Endothelial cell of umbilical vein (primary cell): ENCODE results near the gene CCNY. TPM values are rescaled to one million over a fixed set of nuclear protein-coding genes. Genes with fewer than 3 reads are reported as not detected.

ENCODE experiments used
- BruUV-seq: library from RNA; stranded (reverse); fragments of 400-500 nt; replicated peaks from 2 replicates; lab custom pipeline; 2021; lab: Mats Ljungman, UMichigan
- CTCF ChIA-PET: fragments of 300-600, 350-600 bp; sonication (Branson Sonifier 250); formaldehyde crosslinking; loops from one replicate; lab custom pipeline; 2021; ENCODE audit warnings: antibody characterized with exemption, inconsistent platforms; lab: Charles Lee
- POLR2A ChIA-PET: fragments of 300-600, 350-600 bp; sonication (Branson Sonifier 250); formaldehyde crosslinking; loops from one replicate; lab custom pipeline; 2021; ENCODE audit warnings: antibody characterized with exemption, inconsistent platforms; lab: Charles Lee
- DNase-seq: peaks from one replicate; pipeline ENCODE4 v3.0.0-alpha.2; 2011; ENCODE audit warnings: low read depth, low spot score
- FAIRE-seq: peaks from 2 replicates; lab custom pipeline; 2011; peaks lifted over from hg19 to GRCh38; lab: Jason Lieb, UNC
- H2AFZ ChIP-seq: 2 replicates; pipeline ENCODE4 v1.6.0; 2012; ENCODE audit warnings: low read depth, low read length, control low read depth, inconsistent platforms
- H3K27ac ChIP-seq: 2 replicates; pipeline ENCODE4 v1.5.1; 2011; ENCODE audit warnings: low read depth, mild to moderate bottlenecking, control low read depth, low read length, moderate library complexity; ENCODE audit not compliant: insufficient read depth
- H3K27me3 ChIP-seq, 2 experiments: 2 replicates each; pipeline versions ENCODE4 v1.6.0 to v1.6.1; 2011; ENCODE audit warnings: low read length in 2 of 2, mixed read lengths in 1 of 2; ENCODE audit not compliant: control insufficient read depth in 2 of 2, insufficient read depth in 2 of 2
- H3K36me3 ChIP-seq, 2 experiments: 2 replicates in 1 of 2; 3 replicates in 1 of 2; pipeline ENCODE4 v1.5.1; 2011; ENCODE audit warnings: low read length in 2 of 2, mild to moderate bottlenecking in 1 of 2, moderate library complexity in 1 of 2; ENCODE audit not compliant: control insufficient read depth in 2 of 2, insufficient read depth in 2 of 2; ENCODE audit errors: extremely low read depth in 1 of 2
- H3K4me1 ChIP-seq: 3 replicates; pipeline ENCODE4 v1.5.1; 2011; ENCODE audit warnings: mild to moderate bottlenecking, low read length; ENCODE audit not compliant: control insufficient read depth, insufficient read depth; ENCODE audit errors: extremely low read depth
- H3K4me2 ChIP-seq: 2 replicates; pipeline ENCODE4 v1.6.1; 2011; ENCODE audit warnings: low read length, control low read depth, mixed read lengths; ENCODE audit not compliant: insufficient read depth
- H3K4me3 ChIP-seq, 3 experiments: fragments of 200-600 bp in 1 of 3; sonication (generic), shearing (Covaris generic) in 1 of 3; replicated peaks in 1 of 3; 2 replicates each; pipeline ENCODE4 v1.5.1; 2011 to 2016; ENCODE audit warnings: control low read depth in 3 of 3, low read length in 3 of 3, mild to moderate bottlenecking in 2 of 3, inconsistent platforms in 1 of 3, low read depth in 1 of 3, moderate library complexity in 1 of 3; ENCODE audit not compliant: insufficient read depth in 1 of 3
- H3K79me2 ChIP-seq: 2 replicates; pipeline ENCODE4 v1.6.0; 2012; ENCODE audit warnings: low read length, inconsistent platforms; ENCODE audit not compliant: control insufficient read depth, insufficient read depth
- H3K9ac ChIP-seq: replicated peaks from 2 replicates; pipeline ENCODE3; 2011; ENCODE audit warnings: low read length, control low read depth; ENCODE audit not compliant: insufficient read depth; ENCODE audit errors: extremely low read depth
- H3K9me1 ChIP-seq: replicated peaks from 3 replicates; pipeline ENCODE4 v1.6.0; 2011; ENCODE audit warnings: mild to moderate bottlenecking, low read length; ENCODE audit not compliant: control insufficient read depth, insufficient read depth; ENCODE audit errors: extremely low read depth
- H3K9me3 ChIP-seq: replicated peaks from 2 replicates; pipeline ENCODE4 v1.5.1; 2012; ENCODE audit warnings: low read length, inconsistent platforms; ENCODE audit not compliant: control insufficient read depth, insufficient read depth
- H4K20me1 ChIP-seq: replicated peaks from 2 replicates; pipeline ENCODE3; 2011; ENCODE audit warnings: mild to moderate bottlenecking, low read length; ENCODE audit not compliant: control insufficient read depth, insufficient read depth; ENCODE audit errors: extremely low read depth
- CTCF ChIP-seq, 2 donors: IDR thresholded peaks; 1 replicate in 1 of 2; 2 replicates in 1 of 2; pipeline ENCODE4 v1.5.1; 2011; ENCODE audit warnings: low read length in 2 of 2, mild to moderate bottlenecking in 2 of 2, moderate library complexity in 2 of 2, control low read depth in 1 of 2, inconsistent platforms in 1 of 2, low read depth in 1 of 2; ENCODE audit not compliant: insufficient read depth in 1 of 2; ENCODE audit errors: extremely low read depth in 1 of 2
- EZH2 ChIP-seq: IDR thresholded peaks from 2 replicates; pipeline ENCODE4 v1.6.1; 2012; ENCODE audit warnings: borderline replicate concordance, low read depth, mild to moderate bottlenecking, moderate library complexity, low read length, inconsistent platforms; ENCODE audit not compliant: severe bottlenecking
- FOS ChIP-seq: IDR thresholded peaks from 2 replicates; pipeline ENCODE4 v1.6.1; 2011; ENCODE audit warnings: mild to moderate bottlenecking, low read length, moderate library complexity, borderline replicate concordance; ENCODE audit not compliant: insufficient read depth
- GATA2 ChIP-seq: IDR thresholded peaks from 2 replicates; pipeline ENCODE4 v1.7.0; 2011; ENCODE audit warnings: low read depth, mild to moderate bottlenecking, moderate library complexity, mixed read lengths, low read length; ENCODE audit not compliant: insufficient read length, insufficient read depth
- JUN ChIP-seq: IDR thresholded peaks from 2 replicates; pipeline ENCODE4 v1.6.1; 2011; ENCODE audit warnings: borderline replicate concordance, low read depth; ENCODE audit not compliant: insufficient read length, insufficient read depth
- MAX ChIP-seq: IDR thresholded peaks from 2 replicates; pipeline ENCODE4 v1.6.1; 2011; ENCODE audit not compliant: insufficient read depth, insufficient read length
- MYC ChIP-seq: IDR thresholded peaks from one replicate; pipeline ENCODE4 v1.6.1; 2011; ENCODE audit warnings: mild to moderate bottlenecking, low read depth, low read length
- POLR2A ChIP-seq: IDR thresholded peaks from 2 replicates; pipeline ENCODE4 v1.6.1; 2012; ENCODE audit warnings: low read depth, mild to moderate bottlenecking, control low read depth, low read length
- POLR2AphosphoS5 ChIP-seq: IDR thresholded peaks from 2 replicates; pipeline ENCODE4 v1.6.1; 2012; ENCODE audit warnings: low read depth, mild to moderate bottlenecking, control low read depth, low read length, moderate library complexity; ENCODE audit not compliant: insufficient read depth
- dilution Hi-C: fragments of 300-500 bp; cut with MboI; formaldehyde crosslinking; loops from one replicate; pipeline ENCODE4 v1.15.0; 2019; ENCODE audit warnings: low sequenced_read_pairs; ENCODE audit not compliant: extremely low pct_ligation_motif_present
- intact Hi-C: fragments of 100-400 bp; cut with micrococcal nuclease; formaldehyde crosslinking; loops from one replicate; pipeline ENCODE4 v1.10.0; 2022
- polyA plus RNA-seq, 4 experiments: library from polyadenylated mRNA; depleted of rRNA in 3 of 4; stranded (reverse) in 3 of 4; unstranded in 1 of 4; fragments of >200 nt; gene quantifications; 2 replicates each; pipeline versions ENCODE4 v1.2.1 to v1.2.3, GENCODE V29; 2011 to 2012; ENCODE audit warnings: missing spikeins in 1 of 4
- total RNA-seq: library from RNA; stranded (reverse); gene quantifications from 2 replicates; pipeline ENCODE4 v1.2.3, GENCODE V29; 2021

The CCNY gene
- total and polyA plus RNA-seq, 2 donors (not counting 3 experiments of a cell fraction or from before 2014, with no cell fraction given) = 61.5 to 107 TPM

GRCh38 chr10:35533565-35533964, 197.3 kb downstream of the CCNY start:
- H3K4me3 ChIP-seq = no peak overlapping the region
- H3K9me1 ChIP-seq = no peaks in the 10 kb centered on the region
- peaks cover 10% of the 10 kb centered on the region for H3K79me2 ChIP-seq
- dilution Hi-C loops = no loop called here
- no peak for DNase-seq
- TF ChIP-seq JUN (no peak), FOS (no peak), MAX (no peak), CTCF (IDR thresholded peaks at IDR 0.05; ENCODE audit: extremely low read depth in 1 of 2, insufficient read depth in 1 of 2, low read depth in 1 of 2, low read length in 2 of 2) (no peak), POLR2AphosphoS5 (no peak), POLR2A (no peak), GATA2 (no peak), EZH2 (no peak), MYC (no peak)
- no peaks in the 10 kb centered on the region for H3K4me1 ChIP-seq
- no peaks in the 10 kb centered on the region for H3K27me3 ChIP-seq
- POLR2A ChIA-PET = interaction anchor here (0.7 kb wide), 1 partner anchor 114 kb away, joined by 4 read pairs; no protein-coding TSS in a partner anchor
- H3K36me3 ChIP-seq = peaks cover 15 to 23% of the 10 kb centered on the region in 2 experiments
- no peaks in the 10 kb centered on the region for H4K20me1 ChIP-seq
- FAIRE-seq = no peak
- no peak overlapping the region for H2AFZ ChIP-seq
- CTCF ChIA-PET = no interaction called here
- no peak overlapping the region for H3K27ac ChIP-seq
- no peak overlapping the region for H3K4me2 ChIP-seq
- no TSS peak for BruUV-seq
- H3K9me3 ChIP-seq = no peaks in the 10 kb centered on the region
- H3K9ac ChIP-seq = no peak overlapping the region
- intact Hi-C loops = no loop called here
